Neural cell (in vitro differentiated cells): ENCODE data around the gene ACBD6. TPM values are rescaled to one million over a fixed set of nuclear protein-coding genes. Genes with fewer than 3 reads are reported as not detected.

ENCODE experiments used
- H2AFZ ChIP-seq: fragments of 200-600, 300-800 bp; sonication (generic), shearing (Covaris generic); 2 replicates; pipeline ENCODE4 v1.6.0; 2014; ENCODE audit warnings: low read depth, mild to moderate bottlenecking, antibody characterized with exemption, low read length, moderate library complexity
- H3F3A ChIP-seq: fragments of 200-600 bp; shearing (Covaris generic); 2 replicates; pipeline ENCODE4 v1.6.1; 2016; ENCODE audit warnings: mild to moderate bottlenecking, moderate library complexity, mixed read lengths, antibody characterized with exemption, low read length; ENCODE audit not compliant: insufficient read depth, poor library complexity, severe bottlenecking
- H3K27ac ChIP-seq: fragments of 200-600, 300-800 bp; sonication (generic), shearing (Covaris generic); 2 replicates; pipeline ENCODE4 v1.5.1; 2014; ENCODE audit warnings: mild to moderate bottlenecking, low read length, moderate library complexity
- H3K27me3 ChIP-seq: fragments of 300-800, 200-600 bp; sonication (generic), shearing (Covaris generic); 2 replicates; pipeline ENCODE4 v1.6.0; 2014; ENCODE audit warnings: mild to moderate bottlenecking, low read depth, low read length, moderate library complexity; ENCODE audit not compliant: insufficient read depth
- H3K36me3 ChIP-seq: fragments of 300-800, 200-600 bp; sonication (generic), shearing (Covaris generic); 2 replicates; pipeline ENCODE4 v1.5.1; 2014; ENCODE audit warnings: mild to moderate bottlenecking, antibody characterized with exemption, low read length, moderate library complexity; ENCODE audit not compliant: insufficient read depth
- H3K4me2 ChIP-seq: fragments of 300-800, 200-600 bp; sonication (generic), shearing (Covaris generic); 2 replicates; pipeline ENCODE4 v1.6.0; 2014; ENCODE audit warnings: mild to moderate bottlenecking, low read length
- H3K4me3 ChIP-seq: fragments of 300-800, 200-600 bp; sonication (generic), shearing (Covaris generic); 2 replicates; pipeline ENCODE4 v1.5.1; 2014; ENCODE audit warnings: mild to moderate bottlenecking, low read length, moderate library complexity
- H3K79me2 ChIP-seq: fragments of 200-600 bp; shearing (Covaris generic); replicated peaks from 2 replicates; pipeline ENCODE4 v1.6.0; 2014; ENCODE audit warnings: mild to moderate bottlenecking, low read length, moderate library complexity; ENCODE audit not compliant: insufficient read depth
- H3K9ac ChIP-seq: fragments of 300-800, 200-600 bp; sonication (generic), shearing (Covaris generic); 2 replicates; pipeline ENCODE4 v1.6.1; 2016; ENCODE audit warnings: mild to moderate bottlenecking, low read length, mixed read lengths
- H3K9me2 ChIP-seq: fragments of 200-600 bp; shearing (Covaris generic); 2 replicates; pipeline ENCODE4 v1.6.1; 2016; ENCODE audit warnings: mild to moderate bottlenecking, low read length, mixed read lengths; ENCODE audit not compliant: insufficient read depth
- H3K9me3 ChIP-seq: fragments of 200-600, 300-800 bp; sonication (generic), shearing (Covaris generic); 2 replicates; pipeline ENCODE4 v1.6.1; 2016; ENCODE audit warnings: mild to moderate bottlenecking, mixed run types, low read length, moderate library complexity, mixed read lengths
- H4K20me1 ChIP-seq: fragments of 200-600 bp; shearing (Covaris generic); 2 replicates; pipeline ENCODE4 v1.6.1; 2016; ENCODE audit warnings: mild to moderate bottlenecking, mixed run types; ENCODE audit not compliant: insufficient read depth
- EP300 ChIP-seq: fragments of 450-650 bp; conservative IDR thresholded peaks from 2 replicates; pipeline ENCODE4 v1.6.1; 2014; ENCODE audit warnings: antibody characterized with exemption, mild to moderate bottlenecking, moderate library complexity; ENCODE audit not compliant: poor library complexity, severe bottlenecking
- EZH2 ChIP-seq: fragments of 200-600, 300-800 bp; shearing (Covaris generic), sonication (generic); IDR thresholded peaks from 2 replicates; pipeline ENCODE4 v1.6.1; 2014; ENCODE audit warnings: antibody characterized with exemption, low read length, borderline replicate concordance, mild to moderate bottlenecking; ENCODE audit not compliant: insufficient read depth, poor library complexity, severe bottlenecking
- MXI1 ChIP-seq: fragments of 450-650 bp; conservative IDR thresholded peaks from 2 replicates; pipeline ENCODE4 v1.6.1; 2014; ENCODE audit warnings: antibody characterized with exemption, mild to moderate bottlenecking; ENCODE audit not compliant: poor library complexity, severe bottlenecking
- POLR2AphosphoS5 ChIP-seq: IDR thresholded peaks from 2 replicates; pipeline ENCODE4 v1.6.1; 2012
- RAD21 ChIP-seq: fragments of 450-650 bp; conservative IDR thresholded peaks from 2 replicates; pipeline ENCODE4 v1.6.1; 2014; ENCODE audit warnings: antibody characterized with exemption, mild to moderate bottlenecking, moderate library complexity
- SMC3 ChIP-seq: fragments of 450-650 bp; conservative IDR thresholded peaks from 2 replicates; pipeline ENCODE4 v1.6.1; 2014; ENCODE audit warnings: antibody characterized with exemption, mild to moderate bottlenecking, moderate library complexity; ENCODE audit not compliant: poor library complexity
- TAF1 ChIP-seq: IDR thresholded peaks from 2 replicates; pipeline ENCODE4 v1.6.1; 2012; ENCODE audit warnings: low read depth
- polyA plus RNA-seq: library from polyadenylated mRNA; depleted of rRNA; stranded (reverse); fragments of >200 nt; gene quantifications from 2 replicates; pipeline ENCODE4 v1.2.3, GENCODE V29; 2014
- TF ChIP-seq, protein P1 (sequence below): IDR thresholded peaks from 2 replicates; pipeline ENCODE4 v1.6.1; 2012; ENCODE audit warnings: borderline replicate concordance
- TF ChIP-seq, protein P2 (sequence below): fragments of 450-650 bp; IDR thresholded peaks from 2 replicates; pipeline ENCODE4 v1.5.1; 2014; ENCODE audit warnings: antibody characterized with exemption, mild to moderate bottlenecking, moderate library complexity; ENCODE audit not compliant: poor library complexity, severe bottlenecking

Gene ACBD6
- polyA plus RNA-seq, 1 donor from 2014 or later: 92.4 TPM

DNA sequence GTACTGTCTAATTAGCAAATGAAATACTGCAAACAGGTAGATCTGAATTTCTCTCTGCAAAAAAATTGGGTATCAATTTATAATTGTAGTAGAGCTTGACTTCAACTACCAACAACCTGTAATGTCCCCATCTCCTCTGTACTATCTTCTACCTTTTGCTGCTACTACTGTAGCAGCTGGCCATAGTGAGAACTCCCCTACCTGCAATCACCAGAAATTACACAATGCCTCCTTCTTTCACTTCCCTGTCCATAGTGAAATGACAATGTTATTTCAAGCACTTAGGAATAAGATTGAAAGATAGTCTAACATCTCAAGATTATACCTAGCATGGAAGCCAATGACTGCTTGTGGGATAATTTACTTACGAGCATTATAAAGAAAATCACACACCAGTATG lies 100.4 kb downstream of the ACBD6 start:
- H4K20me1 ChIP-seq: no peaks in the 10 kb centered on the region
- no peak overlapping the region for H3K4me2 ChIP-seq
- H3F3A ChIP-seq: no peaks in the 10 kb centered on the region
- TF ChIP-seq, protein P1, sequence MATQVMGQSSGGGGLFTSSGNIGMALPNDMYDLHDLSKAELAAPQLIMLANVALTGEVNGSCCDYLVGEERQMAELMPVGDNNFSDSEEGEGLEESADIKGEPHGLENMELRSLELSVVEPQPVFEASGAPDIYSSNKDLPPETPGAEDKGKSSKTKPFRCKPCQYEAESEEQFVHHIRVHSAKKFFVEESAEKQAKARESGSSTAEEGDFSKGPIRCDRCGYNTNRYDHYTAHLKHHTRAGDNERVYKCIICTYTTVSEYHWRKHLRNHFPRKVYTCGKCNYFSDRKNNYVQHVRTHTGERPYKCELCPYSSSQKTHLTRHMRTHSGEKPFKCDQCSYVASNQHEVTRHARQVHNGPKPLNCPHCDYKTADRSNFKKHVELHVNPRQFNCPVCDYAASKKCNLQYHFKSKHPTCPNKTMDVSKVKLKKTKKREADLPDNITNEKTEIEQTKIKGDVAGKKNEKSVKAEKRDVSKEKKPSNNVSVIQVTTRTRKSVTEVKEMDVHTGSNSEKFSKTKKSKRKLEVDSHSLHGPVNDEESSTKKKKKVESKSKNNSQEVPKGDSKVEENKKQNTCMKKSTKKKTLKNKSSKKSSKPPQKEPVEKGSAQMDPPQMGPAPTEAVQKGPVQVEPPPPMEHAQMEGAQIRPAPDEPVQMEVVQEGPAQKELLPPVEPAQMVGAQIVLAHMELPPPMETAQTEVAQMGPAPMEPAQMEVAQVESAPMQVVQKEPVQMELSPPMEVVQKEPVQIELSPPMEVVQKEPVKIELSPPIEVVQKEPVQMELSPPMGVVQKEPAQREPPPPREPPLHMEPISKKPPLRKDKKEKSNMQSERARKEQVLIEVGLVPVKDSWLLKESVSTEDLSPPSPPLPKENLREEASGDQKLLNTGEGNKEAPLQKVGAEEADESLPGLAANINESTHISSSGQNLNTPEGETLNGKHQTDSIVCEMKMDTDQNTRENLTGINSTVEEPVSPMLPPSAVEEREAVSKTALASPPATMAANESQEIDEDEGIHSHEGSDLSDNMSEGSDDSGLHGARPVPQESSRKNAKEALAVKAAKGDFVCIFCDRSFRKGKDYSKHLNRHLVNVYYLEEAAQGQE: no peak
- no peak for TF ChIP-seq TAF1
- no peak for TF ChIP-seq MXI1
- no peak for TF ChIP-seq EP300
- TF ChIP-seq POLR2AphosphoS5: no peak
- TF ChIP-seq, protein P2, sequence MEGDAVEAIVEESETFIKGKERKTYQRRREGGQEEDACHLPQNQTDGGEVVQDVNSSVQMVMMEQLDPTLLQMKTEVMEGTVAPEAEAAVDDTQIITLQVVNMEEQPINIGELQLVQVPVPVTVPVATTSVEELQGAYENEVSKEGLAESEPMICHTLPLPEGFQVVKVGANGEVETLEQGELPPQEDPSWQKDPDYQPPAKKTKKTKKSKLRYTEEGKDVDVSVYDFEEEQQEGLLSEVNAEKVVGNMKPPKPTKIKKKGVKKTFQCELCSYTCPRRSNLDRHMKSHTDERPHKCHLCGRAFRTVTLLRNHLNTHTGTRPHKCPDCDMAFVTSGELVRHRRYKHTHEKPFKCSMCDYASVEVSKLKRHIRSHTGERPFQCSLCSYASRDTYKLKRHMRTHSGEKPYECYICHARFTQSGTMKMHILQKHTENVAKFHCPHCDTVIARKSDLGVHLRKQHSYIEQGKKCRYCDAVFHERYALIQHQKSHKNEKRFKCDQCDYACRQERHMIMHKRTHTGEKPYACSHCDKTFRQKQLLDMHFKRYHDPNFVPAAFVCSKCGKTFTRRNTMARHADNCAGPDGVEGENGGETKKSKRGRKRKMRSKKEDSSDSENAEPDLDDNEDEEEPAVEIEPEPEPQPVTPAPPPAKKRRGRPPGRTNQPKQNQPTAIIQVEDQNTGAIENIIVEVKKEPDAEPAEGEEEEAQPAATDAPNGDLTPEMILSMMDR: no peak
- no peak for TF ChIP-seq SMC3
- no peak for TF ChIP-seq RAD21
- TF ChIP-seq EZH2: no peak
- H2AFZ ChIP-seq: no peak overlapping the region
- no peak overlapping the region for H3K4me3 ChIP-seq
- H3K36me3 ChIP-seq: no peaks in the 10 kb centered on the region
- no peaks in the 10 kb centered on the region for H3K27me3 ChIP-seq
- H3K9me3 ChIP-seq: no peaks in the 10 kb centered on the region
- H3K27ac ChIP-seq: no peak overlapping the region
- no peaks in the 10 kb centered on the region for H3K9me2 ChIP-seq
- H3K79me2 ChIP-seq: no peaks in the 10 kb centered on the region
- H3K9ac ChIP-seq: no peak overlapping the region

DNA sequence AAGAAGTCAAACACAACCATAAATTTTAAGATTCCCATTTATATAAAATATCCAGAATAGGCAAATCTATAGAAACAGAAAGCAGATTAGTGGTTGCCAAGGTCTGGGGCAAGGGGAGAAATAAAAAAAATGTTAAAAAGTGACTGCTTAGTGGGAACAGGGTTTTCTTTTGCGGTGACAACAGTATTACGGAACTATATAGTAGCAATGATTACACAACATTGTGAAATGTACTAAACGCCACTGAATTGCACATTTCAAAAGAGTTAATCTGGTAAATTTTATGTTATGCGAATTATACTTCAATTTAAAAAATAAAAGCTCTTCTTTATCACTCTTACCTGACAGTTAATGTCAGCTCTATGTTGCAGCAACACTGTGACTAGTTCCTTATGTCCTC lies 105.2 kb downstream of the ACBD6 start:
- Histone ChIP-seq H3K27me3 (no peaks in the 10 kb centered on the region), H3K27ac (no peak overlapping the region), H2AFZ (no peak overlapping the region), H4K20me1 (no peaks in the 10 kb centered on the region), H3K4me3 (no peak overlapping the region), H3K79me2 (no peaks in the 10 kb centered on the region), H3K9me3 (no peaks in the 10 kb centered on the region), H3K36me3 (no peaks in the 10 kb centered on the region), H3K9me2 (no peaks in the 10 kb centered on the region), H3K9ac (no peak overlapping the region), H3K4me2 (no peak overlapping the region), H3F3A (no peaks in the 10 kb centered on the region)
- TF ChIP-seq TAF1: no peak
- no peak for TF ChIP-seq EZH2
- no peak for TF ChIP-seq SMC3
- TF ChIP-seq POLR2AphosphoS5: no peak
- TF ChIP-seq EP300: no peak
- no peak for TF ChIP-seq RAD21
- TF ChIP-seq, protein P2: no peak
- TF ChIP-seq, protein P1: no peak
- TF ChIP-seq MXI1: no peak
